OCI-LY1 (cell line): ENCODE data around the gene DOCK4.

Experiments
- EZH2 ChIP-seq: fragments of 200-600 bp; sonication (generic), shearing (Covaris generic); IDR thresholded peaks from 2 replicates; pipeline ENCODE4 v1.8.0; 2017; ENCODE audit warnings: borderline replicate concordance, mixed run types, mild to moderate bottlenecking, antibody characterized with exemption, low read length, moderate library complexity, mixed read lengths
- TF ChIP-seq, protein P1 (sequence below): fragments of 200-600 bp; sonication (generic), shearing (Covaris generic); IDR thresholded peaks from 2 replicates; pipeline ENCODE4 v1.5.1; 2017; ENCODE audit warnings: mild to moderate bottlenecking, antibody characterized with exemption, low read length, moderate library complexity, mixed read lengths

DNA sequence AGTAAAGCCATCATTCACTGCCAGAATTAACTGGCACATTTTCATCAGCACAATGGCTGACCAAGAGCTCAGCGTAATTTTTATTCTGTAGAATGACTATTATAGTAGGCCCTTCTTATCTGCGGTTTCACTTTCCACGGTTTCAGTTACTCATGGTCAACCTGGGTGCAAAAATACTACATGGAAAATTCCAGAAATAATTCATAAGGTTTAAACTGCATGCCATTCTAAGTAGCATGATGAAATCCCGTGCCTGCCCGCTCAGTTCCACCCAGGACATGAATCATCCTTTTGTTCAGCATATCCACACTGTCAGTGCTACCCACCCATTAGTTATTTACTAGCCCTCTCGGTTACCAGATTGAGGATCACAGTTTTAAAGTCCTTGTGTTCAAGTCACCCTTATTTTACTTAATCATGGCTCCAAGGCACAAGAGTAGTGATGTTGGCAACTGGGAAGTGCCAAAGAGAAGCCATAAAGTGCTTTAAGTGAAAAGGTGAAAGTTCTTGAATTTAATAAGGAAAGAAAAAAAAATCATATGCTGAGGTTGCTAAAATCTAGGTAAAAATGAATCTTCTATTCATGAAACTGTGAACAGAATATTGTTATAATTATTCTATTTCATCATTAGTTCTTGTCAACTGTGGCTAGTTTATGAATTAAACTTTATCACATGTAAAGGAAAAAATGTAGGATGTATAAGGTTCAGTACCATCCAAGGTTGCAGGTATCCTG lies 204.9 kb downstream of the DOCK4 start:
- TF ChIP-seq, protein P1, sequence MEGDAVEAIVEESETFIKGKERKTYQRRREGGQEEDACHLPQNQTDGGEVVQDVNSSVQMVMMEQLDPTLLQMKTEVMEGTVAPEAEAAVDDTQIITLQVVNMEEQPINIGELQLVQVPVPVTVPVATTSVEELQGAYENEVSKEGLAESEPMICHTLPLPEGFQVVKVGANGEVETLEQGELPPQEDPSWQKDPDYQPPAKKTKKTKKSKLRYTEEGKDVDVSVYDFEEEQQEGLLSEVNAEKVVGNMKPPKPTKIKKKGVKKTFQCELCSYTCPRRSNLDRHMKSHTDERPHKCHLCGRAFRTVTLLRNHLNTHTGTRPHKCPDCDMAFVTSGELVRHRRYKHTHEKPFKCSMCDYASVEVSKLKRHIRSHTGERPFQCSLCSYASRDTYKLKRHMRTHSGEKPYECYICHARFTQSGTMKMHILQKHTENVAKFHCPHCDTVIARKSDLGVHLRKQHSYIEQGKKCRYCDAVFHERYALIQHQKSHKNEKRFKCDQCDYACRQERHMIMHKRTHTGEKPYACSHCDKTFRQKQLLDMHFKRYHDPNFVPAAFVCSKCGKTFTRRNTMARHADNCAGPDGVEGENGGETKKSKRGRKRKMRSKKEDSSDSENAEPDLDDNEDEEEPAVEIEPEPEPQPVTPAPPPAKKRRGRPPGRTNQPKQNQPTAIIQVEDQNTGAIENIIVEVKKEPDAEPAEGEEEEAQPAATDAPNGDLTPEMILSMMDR, result no peak
- TF ChIP-seq EZH2, result no peak
